GM19467 (cell line): ENCODE results near the gene GRB10.

Experiments used
- ATAC-seq: cut with Tn5 transposase; IDR thresholded peaks from one replicate; pipeline ENCODE4 v1.9.1; 2021; ENCODE audit warnings: mild to moderate bottlenecking, moderate library complexity; ENCODE audit not compliant: unreplicated experiment

GRB10 gene

DNA sequence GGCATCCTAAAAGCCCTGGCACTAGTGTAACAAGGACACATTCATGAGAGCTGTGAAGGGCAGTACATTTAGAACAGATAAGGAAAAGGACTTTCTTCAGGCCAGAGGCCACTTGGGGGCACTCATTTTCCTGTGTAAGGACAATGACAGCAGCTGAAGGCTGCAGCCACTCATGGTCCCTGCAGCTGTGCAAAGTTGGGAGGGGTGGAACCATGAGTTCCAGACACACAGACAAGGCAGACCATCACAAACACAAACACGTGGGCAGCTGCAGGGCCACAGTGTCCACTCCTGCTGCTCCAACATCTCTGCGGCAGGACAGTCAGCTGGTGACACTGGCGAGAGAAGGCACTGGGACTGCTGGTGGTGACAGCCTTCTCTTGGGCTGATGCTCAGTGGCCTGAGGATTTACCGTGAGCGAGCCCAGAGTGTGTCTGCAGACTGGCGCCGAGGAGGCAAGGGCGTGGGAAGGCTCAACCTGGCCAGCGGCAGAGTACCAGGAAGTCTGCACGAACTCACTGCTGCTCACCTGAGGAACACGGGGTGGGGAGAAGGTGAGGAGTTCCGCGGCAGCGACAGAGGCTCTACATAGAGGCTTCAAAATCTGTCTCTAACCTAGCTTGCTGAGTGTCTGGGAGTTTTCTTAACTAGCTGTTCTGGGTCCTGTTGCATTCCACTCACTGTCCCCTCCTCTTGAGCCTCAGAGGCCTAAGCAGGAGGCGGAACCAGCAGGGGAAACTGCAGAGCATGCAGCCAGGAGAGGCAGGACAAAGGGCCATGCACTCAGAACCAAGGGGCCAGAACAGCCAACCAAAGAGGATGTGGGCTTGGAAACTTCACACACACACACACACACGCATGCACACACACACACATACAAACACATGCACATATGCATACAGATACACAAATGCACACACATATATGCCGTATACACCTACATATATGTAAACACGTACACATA lies 141.0 kb downstream of the GRB10 start:
- no peak for ATAC-seq

DNA sequence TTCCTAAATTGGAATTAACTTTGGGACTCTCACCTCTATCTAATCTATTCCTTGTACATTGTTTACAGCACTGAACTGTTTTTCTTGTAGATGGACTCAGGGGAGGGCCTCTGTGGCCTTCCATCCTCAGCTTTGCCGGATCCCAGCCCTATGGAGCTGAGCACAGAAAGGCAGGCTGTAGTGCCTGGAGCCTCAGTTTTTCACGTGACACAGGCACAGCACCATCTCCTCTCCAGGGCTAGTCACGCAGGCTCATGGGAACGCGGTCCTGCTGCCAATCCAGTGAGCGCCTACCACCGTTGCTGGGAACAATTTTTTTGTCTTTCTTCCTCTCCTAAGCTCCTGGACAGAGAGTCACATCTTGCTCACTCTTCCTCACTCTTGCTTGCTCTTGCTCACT lies 141.9 kb downstream of the GRB10 start:
- no peak for ATAC-seq

DNA sequence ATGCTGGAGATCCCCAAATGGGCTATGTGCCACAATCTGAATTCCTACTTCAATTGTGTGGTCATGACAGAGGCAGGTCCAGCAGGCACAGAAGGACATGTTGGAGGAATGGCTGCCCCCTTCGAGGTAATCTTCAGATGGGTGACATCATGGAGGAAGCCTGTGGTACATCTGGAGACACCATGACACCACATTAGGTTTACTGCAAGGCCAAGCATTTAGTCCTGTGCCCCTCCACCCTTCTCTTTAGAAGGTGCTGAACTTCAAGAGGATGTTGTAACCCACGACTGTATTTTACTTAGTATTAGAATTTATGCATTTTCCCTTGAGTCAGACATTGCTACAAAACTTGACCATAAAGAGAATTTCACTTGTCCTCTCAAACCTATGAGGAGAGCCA lies 142.4 kb downstream of the GRB10 start:
- no peak for ATAC-seq

DNA sequence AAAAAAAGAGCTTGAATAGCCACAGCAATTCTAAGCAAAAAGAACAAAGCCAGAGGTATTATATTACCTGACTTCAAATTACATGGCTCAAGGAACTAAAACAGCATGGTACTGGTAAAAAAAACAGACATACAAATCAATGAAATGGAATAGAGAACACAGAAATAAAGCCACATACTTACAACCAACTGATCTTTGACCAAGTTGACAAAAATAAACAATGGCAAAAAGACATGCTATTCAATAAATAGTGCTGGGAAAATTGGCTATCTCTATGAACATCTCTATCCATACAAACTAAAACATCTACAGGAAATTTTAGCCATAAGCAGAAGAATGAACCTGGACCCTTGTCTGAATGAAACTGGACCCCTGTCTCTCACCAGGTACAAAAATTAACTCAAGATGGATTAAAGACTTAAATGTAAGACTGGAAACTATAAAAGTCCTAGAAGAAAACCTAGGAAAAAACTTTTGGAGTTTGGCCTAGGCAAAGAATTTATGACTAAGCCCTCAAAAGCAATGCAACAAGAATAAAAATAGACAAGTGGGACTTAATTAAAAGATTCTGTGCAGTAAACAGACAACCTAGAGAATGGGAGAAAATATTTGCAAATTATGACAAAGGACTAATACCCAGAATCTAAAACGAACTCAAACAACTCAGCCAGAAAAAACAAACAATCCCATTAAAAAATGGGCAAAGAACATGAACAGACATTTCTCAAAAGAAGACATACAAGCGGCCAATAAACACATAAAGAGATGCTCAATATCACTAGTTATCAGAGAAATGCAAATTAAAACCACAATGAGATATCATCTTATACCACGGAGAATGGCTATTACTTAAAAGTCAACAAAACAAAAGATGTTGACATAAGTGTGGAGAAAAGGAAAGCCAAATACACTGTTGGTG lies 144.7 kb downstream of the GRB10 start:
- ATAC-seq: no peak

DNA sequence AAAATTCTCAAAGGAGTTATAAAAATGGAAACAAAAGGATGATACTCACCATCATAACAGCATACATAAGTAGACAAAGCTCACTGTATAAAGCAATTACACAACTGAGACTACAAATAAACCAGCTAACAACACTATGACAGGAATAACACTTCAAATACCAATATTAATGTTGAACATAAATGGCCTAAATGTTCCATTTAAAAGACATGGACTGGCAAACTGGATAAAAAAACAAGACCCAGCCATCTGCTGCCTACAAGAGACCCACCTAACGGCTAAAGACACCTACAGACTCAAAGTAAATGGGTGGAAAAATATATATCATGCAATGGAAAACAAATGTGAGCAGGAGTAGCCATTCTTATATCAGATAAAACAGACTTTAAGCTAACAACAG lies 148.3 kb downstream of the GRB10 start:
- ATAC-seq: no peak

DNA sequence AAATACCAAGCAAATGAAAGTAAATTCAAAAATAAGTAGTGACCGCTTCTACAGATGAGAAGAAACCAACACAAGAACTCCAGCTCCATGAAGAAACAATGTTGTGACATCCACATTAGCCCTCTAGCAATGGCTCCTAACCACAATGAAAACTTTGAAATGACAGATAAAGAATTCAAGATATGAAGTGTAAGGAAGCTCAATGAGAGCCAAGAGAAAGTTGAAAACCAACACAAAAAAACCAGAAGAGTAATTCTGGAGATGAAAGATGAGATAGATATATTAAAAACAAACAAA lies 149.3 kb downstream of the GRB10 start:
- no peak for ATAC-seq

DNA sequence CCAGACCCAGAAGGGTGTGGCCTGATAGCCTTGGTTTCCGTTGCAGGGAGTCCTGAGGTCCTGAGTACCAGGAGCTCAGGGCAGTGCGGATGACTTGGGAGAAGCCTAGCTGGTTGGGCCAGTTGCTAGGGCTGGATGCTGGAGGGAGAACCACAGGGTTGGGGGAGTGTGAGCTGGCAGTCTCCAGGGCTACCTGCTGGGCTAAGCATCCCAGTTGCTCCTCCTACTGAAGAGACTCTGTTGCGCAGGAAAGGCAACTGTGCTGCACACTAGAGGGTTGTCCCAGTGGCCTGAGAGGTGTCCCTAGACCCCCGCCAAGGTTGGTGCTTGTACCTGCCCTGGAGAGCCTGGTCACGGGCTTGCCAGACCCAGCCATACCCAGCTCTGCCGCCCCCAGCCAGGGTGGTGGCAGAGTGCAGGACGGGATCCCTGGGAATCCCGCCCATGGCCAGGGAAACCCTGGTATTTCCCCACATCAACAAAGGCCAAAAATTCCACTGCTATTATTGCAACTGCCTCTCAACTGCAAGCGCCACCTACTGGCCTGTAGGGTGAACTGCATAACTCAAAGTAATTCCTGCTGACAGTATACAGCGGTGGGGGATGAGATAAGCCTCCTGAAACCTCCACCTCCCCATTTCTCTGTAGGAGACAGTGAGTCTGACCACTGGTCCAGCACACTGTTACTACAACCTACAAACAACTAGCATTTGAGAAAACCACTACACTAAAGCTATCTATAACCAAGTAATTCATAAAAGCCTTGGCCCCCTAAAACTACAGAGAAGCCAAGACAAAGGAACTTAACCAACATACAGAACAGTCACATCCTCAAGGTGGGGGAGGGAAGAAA lies 149.9 kb downstream of the GRB10 start:
- ATAC-seq: peak; percentile 82

DNA sequence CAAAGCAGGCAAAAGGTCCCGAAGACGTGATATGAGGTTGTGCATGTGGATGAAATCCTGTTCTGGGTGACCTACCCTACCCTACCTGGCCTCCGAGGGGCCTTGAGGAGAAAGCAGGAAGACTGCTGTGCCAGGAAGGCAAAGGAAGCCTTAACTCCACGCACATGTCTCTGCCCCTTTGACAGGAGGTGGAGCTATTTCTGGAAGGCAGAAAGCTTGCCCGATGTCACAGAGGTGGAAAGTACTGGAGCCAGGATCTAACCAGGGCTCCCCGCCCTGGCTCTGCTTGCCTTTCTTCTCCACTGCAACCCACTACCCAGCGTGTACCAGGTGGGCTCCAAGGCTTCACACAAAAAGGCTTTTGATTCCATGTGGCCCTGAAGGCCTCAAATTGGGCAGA lies 151.1 kb downstream of the GRB10 start:
- ATAC-seq: no peak

DNA sequence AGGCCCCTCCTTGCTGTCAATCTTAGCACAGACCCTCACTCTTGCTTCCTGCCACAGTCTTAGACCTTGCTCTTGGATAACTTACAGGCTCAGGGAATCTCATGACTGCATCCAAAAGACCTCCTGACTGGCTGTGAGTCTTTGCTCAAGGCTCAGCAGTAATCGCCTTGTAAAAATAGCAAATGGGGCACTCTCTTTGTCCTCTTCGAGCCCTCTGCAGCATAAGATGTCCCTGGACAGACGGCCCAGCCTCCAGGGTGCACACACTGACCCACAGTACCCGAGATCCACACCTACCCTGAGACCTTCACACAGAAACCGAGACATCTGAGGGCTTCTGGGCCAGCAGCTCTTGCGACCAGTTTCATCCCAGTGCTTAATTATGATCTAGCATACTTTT lies 151.6 kb downstream of the GRB10 start:
- ATAC-seq: no peak

DNA sequence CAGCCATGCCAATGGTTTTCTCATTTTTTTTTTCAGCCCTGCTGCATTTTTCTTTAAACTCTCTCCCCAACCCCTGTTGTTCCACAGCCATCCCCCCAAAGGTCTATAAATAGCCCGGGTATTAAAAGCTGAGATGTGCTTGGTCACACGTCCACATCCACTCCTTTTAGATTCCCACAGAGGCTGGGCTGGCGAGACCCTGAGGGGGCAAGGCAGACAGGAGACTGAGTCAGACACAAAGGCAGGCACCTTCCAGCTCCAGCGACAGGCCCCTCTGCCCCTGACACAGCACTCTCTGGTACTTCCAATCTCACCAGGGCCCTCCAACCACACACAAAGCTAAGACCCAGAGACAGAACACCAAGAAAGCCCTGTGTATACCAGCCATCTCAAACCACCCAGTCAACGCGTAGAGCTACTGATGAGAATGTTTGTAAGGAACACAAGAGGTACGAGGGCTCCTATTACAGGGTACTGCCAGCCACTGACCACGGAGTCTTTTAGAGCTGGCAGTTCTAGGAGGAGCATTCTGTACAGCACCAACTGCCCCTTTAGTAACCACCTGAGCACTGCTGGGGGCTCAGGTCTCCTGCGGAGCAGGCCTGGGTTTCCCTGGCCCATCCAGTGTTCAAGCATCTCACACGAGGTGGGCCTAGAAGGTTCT lies 153.3 kb downstream of the GRB10 start:
- ATAC-seq: no peak

DNA sequence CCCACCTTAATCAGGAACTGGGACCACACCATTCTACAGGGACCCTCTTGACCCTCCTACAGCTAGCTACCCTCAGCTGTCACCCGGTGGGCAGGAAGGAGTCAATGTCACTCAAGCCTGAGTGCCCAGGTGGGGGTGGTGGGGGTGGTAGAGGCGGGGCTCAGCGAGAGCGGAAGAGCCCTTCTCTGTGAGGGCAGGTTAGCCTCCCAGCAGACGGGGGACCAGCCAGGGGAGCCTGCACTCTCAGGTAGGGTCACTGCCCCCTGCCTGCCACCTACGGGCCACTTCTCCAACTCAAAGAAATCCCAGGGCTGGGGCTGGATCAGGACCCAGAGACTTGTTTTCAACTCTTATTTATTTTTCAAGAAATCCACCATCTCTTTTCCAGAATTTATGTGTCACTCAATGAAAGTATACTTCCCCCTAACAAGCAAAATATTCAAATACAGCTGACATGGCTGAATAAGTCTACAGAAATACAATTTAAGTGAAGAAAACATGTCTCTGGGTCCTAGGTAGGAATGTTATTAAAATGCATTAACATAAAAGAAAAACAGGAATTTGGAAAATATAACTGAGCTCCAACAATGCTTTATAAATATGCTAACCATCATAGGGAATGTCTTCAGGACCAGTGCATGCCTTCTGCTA lies 154.1 kb downstream of the GRB10 start:
- no peak for ATAC-seq

DNA sequence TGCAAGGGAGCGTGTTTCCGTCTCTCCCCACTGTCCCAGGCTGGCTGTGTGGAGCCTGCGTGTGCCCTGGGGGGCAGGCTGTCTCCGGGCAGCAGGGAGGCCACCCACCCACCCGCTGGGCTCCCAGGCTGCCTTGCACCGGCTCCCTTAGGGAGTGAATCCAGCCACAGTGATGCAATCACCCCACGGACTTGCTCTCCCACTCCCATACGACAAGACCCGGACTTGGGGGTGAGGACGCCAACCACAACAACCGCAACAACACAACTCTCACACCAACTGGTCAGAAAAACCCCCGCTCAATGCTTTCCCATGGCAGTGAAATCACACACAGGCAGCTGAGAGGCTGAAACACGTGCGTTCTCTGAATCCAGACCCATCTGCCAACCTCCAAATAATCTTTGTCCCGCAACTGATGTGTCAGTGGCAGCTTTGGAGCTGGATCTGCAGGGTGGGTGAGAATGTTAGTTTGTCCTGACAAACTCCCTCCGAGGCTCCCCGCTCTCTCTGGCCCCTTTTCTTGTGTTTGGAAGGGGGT lies 154.8 kb downstream of the GRB10 start:
- ATAC-seq: no peak

DNA sequence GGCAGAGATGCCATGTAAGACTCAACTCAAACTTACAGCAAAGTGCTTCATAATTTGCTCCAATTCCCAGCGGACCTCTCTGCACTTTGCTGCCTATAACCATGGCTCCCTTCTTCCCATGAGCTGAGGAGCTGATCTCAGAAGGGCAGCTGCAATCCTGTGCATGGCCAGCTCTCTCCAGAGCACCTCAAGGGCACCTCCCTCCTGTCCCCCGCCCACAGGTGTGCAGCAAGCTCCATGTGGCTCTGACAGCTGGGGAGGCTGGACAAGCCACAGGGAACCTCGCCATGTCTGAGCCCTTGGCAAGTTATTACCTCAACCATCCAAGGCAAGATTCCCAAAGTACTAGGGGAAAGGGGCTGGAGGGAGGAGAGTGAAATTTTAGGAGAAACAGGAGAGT lies 156.4 kb downstream of the GRB10 start:
- no peak for ATAC-seq

DNA sequence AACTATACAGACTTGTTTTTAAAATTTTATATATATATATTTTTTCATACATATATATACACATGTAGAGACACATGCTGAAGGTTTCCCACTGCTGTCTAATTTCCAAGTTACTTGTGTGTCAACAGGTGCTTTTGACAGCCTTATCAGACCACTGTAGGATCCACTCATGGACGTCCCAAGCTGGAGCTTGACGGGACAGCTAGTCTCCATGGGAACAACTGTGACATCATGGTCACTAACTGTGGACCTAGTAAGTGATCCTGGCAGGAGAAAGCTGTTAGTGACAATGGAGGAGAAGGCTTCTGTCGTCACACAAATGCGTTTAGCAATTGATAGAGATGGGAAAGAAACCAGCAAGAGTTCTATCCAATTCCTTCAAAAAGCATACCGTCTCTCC lies 157.3 kb downstream of the GRB10 start:
- ATAC-seq: no peak

DNA sequence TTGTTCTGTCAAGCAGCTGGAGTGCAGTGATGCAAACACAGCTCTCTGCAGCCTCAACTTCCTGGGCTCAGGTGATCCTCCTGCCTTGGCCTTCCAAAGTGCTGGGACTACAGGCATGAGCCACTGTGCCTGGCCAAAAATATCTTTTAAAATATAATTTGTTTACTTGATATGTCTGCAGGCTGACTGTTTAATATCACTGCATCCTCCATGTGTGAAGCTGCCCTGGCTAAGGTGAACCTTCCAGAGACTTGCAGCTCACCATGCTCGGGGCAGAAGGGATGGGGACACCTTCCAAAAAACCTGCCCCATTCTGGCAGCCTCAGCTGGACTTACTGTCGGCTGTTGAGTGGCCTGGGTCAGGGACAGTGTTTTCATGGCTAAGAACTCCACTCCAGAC lies 159.9 kb downstream of the GRB10 start:
- no peak for ATAC-seq

DNA sequence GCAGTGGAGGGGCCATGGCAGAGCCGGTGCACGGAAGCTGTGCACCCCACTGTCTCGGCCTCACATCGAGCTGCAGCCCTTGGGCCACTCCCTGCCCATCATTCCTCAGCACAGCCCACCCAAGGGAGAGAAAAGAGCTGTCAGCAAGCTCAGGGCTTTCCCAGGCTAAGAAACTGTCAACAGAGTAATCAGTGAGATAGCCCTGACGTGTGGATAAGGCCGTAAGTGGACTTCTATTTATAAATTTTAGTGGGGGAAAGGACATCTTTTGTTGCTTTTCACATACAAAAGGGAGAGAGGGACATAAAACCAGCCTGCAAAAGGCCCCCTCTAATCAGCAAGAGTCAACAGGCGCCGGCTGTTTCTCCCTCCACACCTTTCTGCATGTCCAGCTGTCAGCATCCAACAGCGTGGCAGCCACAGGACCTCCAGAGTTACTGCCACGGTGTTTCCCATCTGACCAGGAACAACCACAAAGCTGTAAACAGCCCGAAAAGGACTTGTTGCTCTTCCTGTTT lies 160.7 kb downstream of the GRB10 start:
- no peak for ATAC-seq

DNA sequence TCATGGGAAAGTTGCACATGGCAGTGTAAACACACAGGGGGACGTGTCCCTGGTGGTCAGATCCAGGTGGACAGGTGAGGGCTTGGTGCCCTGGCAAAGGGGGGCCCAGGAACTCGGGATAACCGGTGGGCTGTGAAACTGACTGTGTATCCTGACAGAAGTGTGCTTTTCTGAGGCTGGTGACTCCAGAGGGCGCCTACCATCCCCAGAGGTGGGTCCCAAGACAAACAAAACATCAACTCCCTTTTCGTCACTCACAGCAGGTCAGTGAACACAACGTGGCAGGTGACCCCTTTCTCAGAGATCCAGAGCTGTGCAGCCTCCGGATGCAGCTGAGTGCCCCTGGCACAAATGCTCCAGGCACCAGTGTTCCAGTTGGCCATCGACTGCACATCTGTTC lies 161.5 kb downstream of the GRB10 start:
- ATAC-seq: no peak

DNA sequence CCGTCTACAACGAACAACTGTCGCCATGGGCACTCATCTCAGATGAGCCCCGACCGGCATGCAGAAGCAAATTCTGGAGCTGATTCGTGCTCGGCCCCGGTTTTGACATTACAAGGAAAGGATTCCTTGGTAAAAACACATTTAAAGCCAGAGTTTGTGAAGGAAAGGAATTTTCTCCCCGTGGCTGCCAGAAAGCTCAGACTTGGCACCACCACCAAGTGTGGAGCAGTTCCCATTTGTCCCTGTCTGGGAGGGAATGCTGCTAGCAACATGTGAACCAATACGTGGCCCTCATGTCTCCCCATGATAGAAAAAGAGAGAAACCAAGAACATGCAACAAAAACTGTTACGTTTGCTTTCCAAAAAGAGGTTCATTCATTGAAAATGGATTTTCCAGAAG lies 162.3 kb downstream of the GRB10 start:
- ATAC-seq: no peak

DNA sequence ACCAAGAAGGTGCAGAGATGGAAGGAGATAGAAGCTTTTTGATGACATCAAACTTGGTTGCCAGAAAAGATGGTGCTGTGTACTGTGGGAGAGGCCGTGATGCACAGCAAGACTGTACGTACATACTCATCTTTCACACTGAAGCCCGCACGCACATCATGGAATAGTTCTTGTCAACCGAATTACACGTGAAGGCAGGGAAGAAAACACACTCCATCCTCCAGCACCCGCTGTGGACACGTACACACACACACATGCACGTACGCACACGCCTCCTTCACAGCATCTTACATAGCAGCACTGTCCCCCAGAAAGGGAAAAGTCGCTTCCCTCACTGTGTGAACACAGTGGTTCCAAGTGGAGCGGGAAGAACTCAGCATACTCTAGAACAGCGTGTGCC lies 163.0 kb downstream of the GRB10 start:
- no peak for ATAC-seq

DNA sequence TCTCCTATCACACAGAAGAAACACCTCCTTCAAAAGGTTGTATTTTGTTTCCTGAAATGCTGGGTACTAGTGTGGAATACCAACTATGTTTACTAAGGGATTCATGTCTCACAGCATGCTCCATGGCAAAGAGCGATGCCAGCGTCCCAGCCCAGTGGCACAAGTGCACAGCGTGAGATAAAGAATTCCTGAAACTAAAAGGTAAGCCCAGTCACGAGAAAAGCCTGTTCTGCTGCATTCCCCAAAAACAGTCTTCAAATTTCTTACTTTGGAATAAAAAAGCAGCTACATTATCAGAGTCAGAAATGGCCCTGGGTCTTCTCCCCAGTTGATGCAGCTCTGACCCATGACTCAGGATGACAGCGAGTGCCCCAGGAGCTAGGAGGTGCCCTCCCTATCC lies 164.4 kb downstream of the GRB10 start:
- ATAC-seq: no peak
